ENCODE data around the gene DHFR.

The DHFR gene

DNA sequence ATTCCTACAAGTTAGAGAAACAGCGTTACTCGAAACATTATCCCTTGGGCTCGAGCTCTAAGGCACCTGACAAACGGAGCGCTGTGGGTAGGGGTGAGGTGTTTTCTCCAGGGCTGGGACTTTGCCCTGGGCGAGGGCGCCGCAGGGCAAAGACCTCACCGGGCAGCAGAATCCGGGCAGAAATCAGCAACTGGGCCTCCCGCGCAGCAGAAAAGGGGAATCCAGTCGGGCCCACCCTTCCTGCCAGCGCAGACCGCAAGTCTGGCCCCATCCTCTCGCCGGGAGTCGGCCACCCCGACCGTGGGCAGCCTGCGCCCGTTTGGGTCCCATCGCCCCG, 761 bp downstream of the DHFR start:
- no peak for DNase-seq (ENCODE audit: low spot score)

DNA sequence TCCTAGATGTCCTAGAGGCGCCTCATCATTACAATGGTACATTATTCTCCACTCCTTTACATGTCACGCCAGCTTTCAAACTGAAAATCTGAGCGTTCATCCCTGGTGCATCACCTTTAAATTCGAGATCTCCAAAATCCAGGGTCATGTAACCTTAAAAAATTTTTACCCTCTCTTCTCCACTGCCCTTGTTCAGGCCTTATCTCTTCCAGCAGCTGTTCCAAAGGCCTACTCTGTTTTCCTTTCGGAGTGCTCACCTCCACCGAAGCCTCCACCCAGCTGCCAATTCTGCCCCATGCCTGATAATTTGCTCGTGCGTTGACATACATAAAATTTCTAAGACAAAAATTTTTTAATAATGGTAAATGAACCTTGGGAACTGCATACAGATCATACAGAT, 1.3 kb downstream of the DHFR start:
- no peak for DNase-seq (ENCODE audit: low spot score)

DNA sequence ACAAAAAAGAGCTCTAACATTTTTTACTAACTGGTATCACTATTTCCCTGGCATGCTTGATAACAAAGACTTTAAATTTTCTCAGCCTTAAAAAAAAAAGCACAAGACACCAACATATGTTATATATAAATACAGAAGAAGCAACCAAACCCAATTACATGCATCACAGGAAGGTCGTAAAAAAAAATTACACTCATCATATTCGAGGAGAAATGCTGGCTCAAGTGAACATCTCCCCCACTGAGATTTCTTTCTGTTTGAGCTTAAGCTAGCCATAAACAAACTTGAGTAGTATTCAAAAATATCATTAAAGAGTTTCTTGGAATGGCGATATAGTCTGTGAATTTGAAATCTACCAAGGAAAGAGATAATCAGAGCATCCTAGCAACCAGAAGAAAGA, 7.9 kb downstream of the DHFR start:
- DNase-seq (ENCODE audit: low spot score): no peak

GRCh38 chr5:80644900-80645299, 9.9 kb downstream of the DHFR start:
- DNase-seq (ENCODE audit: low spot score): no peak

- no peak for DNase-seq (ENCODE audit: low spot score)
Observed at GRCh38 chr5:80641353-80641752, 13.4 kb downstream of the DHFR start.

DNA sequence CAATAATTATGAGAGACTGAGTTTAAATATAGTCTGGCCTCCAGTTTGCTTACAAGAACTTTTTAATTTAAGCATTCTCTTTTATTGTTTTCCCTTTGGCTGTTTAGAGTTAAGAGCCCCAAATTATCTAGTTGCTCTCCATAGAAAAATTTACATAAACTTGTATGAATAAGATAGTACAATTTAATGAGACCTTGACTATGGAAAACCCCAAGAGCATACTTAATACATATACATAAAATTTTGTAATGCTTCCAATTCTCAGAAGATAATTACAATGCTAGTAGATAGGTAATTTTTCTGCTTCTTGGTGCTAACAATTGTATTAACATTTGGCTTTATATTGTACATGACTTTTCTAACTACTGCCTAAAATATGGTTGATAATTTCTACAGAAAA, 20.6 kb downstream of the DHFR start:
- no peak for DNase-seq (ENCODE audit: low spot score)

GRCh38 chr5:80632700-80633099, 22.1 kb downstream of the DHFR start:
- no peak for DNase-seq (ENCODE audit: low spot score)

GRCh38 chr5:80631278-80632259, 23.2 kb downstream of the DHFR start:
- DNase-seq (ENCODE audit: low spot score): no peak

GRCh38 chr5:80629281-80629680, 25.5 kb downstream of the DHFR start:
- no peak for DNase-seq (ENCODE audit: low spot score)

GRCh38 chr5:80625230-80625629, 29.6 kb downstream of the DHFR start:
- DNase-seq (ENCODE audit: low spot score): no peak

- DNase-seq (ENCODE audit: low spot score): no peak
Observed at GRCh38 chr5:80623999-80624398, 30.8 kb downstream of the DHFR start.

GRCh38 chr5:80622756-80623155, 32.0 kb downstream of the DHFR start:
- DNase-seq (ENCODE audit: low spot score): no peak

- no peak for DNase-seq (ENCODE audit: low spot score)
Observed at GRCh38 chr5:80620211-80620610, 34.6 kb downstream of the DHFR start.

DNA sequence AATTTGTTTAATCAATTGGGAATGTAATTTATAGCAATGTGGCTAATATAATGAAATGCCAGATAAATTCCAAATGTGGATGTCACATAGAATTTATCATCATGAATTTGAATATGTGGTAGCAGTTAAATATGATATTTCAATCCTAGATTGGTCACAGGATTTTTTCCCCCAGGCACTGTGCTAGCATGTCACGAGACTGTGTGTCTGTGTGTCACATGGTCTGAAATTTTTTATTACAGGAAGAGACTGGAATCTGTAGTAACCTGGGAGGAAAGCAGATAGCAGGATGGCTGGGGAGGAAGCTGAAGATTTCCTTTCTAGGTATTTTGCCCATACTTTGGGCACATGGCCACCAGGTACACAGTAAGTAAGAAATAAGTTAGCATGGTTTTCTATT, 35.7 kb downstream of the DHFR start:
- no peak for DNase-seq (ENCODE audit: low spot score)

DNA sequence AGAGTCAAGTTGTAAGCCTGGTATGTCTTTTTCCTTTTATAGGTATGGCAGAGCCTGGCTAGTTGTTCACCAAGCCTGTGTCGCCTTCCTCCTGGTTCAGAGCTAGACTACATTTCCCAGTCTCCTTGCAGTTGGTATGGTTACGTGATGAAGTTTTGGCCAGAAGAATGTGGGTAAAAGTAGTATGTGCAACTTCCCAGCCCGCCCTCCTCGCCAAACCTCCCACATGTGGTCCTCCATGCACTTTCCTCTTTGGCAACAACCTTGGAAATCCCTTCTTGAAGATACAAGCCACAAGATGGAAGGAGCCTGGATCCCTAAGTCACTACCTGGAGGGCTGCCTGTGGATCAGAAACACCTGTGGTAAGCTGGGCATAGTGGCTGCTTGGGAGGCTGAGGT, 36.3 kb downstream of the DHFR start:
- DNase-seq (ENCODE audit: low spot score): no peak

DNA sequence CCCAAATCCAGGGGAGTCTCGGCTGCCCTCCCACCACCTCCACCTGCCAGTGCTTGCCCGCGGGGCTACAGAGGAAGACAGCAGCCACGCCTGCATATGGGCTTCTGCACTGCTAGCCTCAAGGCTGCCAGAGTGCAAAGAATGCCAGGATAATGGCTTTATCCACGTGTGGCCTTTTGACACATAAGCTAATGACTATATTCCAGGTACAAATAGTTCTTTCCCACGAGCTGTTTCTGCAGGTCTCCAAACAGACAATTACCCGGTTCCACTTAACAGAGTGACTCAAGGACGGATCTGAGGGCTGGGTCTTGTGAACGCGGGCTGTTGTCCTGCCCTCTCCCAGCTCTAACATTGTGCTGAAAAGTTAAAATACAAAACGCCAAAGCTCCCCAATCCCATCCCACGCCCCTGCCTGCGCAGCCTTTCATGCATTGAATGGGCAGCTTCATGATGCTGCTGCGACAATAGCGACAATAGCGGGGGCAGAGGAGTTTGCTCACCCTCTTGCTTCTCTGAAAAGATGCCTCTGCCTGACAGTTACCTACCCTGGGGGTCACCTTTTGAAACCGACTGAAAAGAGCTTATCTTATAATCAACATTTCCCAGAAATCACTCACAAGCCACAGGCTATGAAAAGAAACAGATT, 39.4 kb downstream of the DHFR start:
- DNase-seq (ENCODE audit: low spot score): no peak

DNA sequence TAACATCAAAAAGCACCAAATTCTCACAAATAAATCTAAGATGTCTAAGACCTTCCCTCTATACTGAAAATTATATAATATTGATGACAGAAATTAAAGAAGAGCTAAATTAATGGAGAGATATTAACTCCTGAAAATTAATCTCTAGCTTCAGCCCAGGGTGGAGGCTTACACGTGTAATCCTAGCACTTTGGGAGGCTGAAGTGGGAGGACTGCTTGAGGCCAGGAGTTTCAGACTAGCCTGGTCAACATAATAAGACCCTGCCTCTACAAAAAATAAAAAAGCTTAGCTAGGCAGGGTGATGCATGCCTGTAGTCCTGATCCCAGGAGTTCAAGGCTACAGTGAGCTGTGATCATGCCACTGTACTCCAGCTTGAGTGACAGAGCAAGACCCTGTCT, 45.1 kb downstream of the DHFR start:
- DNase-seq (ENCODE audit: low spot score): no peak

DNA sequence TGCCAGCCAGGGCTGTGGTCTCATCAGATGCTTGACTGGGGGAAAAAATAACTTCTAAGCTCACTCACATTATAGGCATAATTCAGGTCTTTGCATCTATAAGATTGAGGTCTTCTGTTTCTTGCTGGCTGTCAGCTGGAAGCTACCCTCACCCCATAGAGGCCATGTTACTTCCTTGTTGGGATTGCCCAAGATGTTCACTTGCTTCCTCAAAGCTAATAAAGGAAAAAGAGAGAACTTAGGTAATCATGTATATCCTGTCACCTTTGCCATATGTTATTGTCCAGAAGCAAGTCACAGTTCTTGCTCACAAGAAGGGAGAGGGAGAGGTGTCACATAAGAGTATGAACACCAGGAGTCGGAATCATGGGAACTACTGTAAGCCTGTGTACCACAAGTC, 46.1 kb downstream of the DHFR start:
- no peak for DNase-seq (ENCODE audit: low spot score)

DNA sequence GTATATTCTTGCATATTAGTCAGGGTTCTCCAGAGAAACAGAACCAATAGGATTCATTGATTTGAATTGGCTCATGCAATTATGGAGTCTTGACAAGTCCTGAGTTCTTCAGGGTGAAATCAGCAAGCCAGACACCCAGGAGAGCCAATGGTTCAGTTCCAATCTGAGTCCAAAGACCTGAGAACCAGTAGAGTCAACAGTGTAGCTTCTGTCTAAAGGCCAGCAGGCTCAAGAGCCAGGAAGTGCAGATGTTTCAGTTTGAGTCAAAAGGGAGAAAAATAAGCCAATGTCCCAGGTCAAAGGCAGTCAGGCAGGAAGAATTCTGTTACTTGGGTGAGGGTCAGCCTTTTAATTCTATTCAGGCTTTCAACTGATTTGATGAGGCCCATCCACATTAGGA, 47.0 kb downstream of the DHFR start:
- DNase-seq (ENCODE audit: low spot score): no peak

- no peak for DNase-seq (ENCODE audit: low spot score)
Observed at GRCh38 chr5:80607343-80607742, 47.4 kb downstream of the DHFR start.

DNA sequence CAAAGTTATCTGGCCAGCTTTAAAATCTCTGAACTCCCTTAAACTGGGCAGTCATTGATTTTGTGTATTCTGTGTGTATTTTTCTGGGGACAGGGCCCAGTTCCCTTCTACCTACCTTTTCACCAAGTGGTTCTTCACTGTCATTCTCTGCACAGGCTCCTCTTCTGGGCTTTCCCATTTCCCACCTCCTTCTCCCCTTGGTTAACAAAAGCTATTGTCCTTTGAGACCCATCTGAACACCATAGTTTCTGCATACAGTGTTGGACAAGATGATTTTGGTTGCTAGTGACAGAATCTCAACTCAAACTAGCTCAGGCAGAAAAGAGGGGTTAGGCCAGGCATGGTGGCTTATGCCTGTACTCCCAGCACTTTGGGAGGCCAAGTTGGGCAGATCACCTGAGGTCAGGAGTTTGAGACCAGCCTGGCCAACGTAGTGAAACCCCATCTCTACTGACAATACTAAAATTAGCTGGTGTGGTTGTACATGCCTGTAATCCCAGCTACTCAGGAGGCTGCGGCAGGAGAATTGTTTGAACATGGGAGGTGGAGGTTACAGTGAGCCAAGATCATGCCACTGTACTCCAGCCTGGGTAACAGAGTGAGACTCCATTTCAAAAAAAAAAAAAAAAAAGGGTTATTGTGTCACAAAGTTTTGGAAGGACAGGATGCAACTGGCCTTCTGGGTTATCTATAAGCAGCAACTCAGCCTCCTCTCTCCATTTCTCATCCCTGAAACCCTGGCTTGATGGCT, 53.7 kb downstream of the DHFR start:
- DNase-seq (ENCODE audit: low spot score): no peak

DNA sequence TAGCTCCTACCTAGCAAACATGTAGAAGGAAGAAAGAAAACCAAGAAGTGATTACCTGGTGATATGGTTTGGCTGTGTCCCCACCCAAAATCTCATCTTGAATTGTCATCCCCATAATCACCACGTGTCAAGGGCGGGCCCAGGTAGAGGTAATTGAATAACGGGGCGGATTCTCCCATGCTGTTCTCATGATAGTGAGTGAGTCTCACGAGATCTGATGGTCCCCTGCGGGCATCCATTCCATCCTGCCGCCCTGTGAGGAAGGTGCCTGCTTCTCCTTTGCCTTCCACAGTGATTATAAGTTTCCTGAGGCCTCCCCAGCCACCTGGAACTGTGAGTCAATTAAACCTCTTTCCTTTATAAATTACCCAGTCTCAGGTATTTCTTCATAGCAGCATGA, 57.3 kb downstream of the DHFR start:
- DNase-seq (ENCODE audit: low spot score): no peak

- no peak for DNase-seq (ENCODE audit: low spot score)
Observed at GRCh38 chr5:80594810-80595209, 60.0 kb downstream of the DHFR start.

All from kidney capillary endothelial cell (primary cell).